Measurements from ENCODE around the gene TEX26.
A peak's percentile ranks its signal among the peaks of the same experiment; 100 is the strongest.

TEX26 gene

DNA sequence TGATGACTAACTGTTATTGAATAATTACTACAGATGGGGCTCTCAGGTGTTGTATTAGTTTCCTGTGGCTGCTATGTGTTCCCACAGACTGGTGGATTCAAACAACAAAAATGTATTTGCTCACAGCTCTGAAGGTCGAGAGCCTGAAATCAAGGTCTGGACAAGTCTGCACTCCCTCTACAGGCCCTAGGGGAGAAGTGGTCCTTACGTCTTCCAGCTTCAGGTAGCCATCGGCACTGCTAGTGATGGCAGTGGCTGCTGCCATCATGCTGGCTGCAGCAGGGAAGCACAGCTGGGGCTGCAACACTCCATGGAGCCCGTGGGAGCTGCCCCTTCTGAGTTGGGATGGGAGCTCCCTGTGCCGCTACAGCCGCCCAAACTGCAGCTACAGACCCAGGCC lies 1.9 kb downstream of the TEX26 start:
- DNase-seq: no peak
- TF ChIP-seq, protein P1, sequence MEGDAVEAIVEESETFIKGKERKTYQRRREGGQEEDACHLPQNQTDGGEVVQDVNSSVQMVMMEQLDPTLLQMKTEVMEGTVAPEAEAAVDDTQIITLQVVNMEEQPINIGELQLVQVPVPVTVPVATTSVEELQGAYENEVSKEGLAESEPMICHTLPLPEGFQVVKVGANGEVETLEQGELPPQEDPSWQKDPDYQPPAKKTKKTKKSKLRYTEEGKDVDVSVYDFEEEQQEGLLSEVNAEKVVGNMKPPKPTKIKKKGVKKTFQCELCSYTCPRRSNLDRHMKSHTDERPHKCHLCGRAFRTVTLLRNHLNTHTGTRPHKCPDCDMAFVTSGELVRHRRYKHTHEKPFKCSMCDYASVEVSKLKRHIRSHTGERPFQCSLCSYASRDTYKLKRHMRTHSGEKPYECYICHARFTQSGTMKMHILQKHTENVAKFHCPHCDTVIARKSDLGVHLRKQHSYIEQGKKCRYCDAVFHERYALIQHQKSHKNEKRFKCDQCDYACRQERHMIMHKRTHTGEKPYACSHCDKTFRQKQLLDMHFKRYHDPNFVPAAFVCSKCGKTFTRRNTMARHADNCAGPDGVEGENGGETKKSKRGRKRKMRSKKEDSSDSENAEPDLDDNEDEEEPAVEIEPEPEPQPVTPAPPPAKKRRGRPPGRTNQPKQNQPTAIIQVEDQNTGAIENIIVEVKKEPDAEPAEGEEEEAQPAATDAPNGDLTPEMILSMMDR (IDR thresholded peaks at IDR 0.05; ENCODE audit: low read depth, low read length): peak; percentile 30
- H3K36me3 ChIP-seq: no peaks in the 10 kb centered on the region
- no peak overlapping the region for H3K4me3 ChIP-seq (ENCODE audit: low read depth, low read length)
- H3K27me3 ChIP-seq: no peaks in the 10 kb centered on the region
- no peaks in the 10 kb centered on the region for H3K4me1 ChIP-seq
- no peaks in the 10 kb centered on the region for H3K9me3 ChIP-seq

DNA sequence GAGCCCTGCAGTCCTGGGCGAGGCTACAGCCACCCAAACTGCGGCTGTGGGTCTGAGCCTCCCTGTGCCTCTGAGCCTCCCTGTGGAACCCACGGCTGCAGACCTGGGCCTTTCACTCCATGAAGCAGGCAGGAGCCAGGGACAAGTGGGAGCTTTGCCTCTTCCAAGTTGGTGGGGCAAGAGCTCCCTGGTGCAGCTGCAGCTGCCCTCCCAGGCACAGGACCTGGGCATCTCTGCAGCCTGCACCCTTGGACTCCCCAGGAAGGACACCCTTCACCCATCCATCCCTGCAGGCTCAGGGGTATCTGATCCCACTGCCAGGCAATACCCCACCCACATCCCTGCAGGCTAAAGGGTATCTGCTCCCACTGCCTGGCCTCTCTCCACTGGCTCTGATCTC lies 2.3 kb downstream of the TEX26 start:
- H3K36me3 ChIP-seq: no peaks in the 10 kb centered on the region
- no peaks in the 10 kb centered on the region for H3K9me3 ChIP-seq
- TF ChIP-seq, protein P1 (IDR thresholded peaks at IDR 0.05; ENCODE audit: low read depth, low read length): no peak
- H3K4me3 ChIP-seq (ENCODE audit: low read depth, low read length): no peak overlapping the region
- no peaks in the 10 kb centered on the region for H3K4me1 ChIP-seq
- DNase-seq: no peak
- H3K27me3 ChIP-seq: no peaks in the 10 kb centered on the region

DNA sequence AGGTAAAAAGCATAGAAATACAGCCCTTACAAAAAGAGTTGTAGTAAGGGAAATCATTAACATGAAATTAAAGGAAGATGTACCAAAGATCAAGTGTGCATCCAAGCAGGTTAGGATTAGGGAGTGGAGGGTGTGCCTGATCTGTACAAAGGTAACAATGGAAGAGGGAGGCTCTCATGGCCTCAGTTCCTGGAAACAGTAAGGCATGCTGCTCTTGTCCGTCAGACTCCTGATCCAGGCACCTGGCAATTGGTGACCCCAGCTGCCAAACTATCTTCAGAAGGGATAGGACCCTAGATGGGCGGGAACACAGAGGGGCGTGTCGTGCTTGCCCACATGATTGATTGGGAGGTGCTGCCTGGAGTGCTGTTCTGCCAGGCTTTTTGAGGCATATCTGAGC lies 4.5 kb downstream of the TEX26 start:
- Histone ChIP-seq H3K9me3 (no peaks in the 10 kb centered on the region), H3K36me3 (no peaks in the 10 kb centered on the region), H3K4me3 (ENCODE audit: low read depth, low read length) (no peak overlapping the region), H3K27me3 (no peaks in the 10 kb centered on the region), H3K4me1 (no peaks in the 10 kb centered on the region)
- DNase-seq: no peak
- TF ChIP-seq, protein P1 (IDR thresholded peaks at IDR 0.05; ENCODE audit: low read depth, low read length): no peak

DNA sequence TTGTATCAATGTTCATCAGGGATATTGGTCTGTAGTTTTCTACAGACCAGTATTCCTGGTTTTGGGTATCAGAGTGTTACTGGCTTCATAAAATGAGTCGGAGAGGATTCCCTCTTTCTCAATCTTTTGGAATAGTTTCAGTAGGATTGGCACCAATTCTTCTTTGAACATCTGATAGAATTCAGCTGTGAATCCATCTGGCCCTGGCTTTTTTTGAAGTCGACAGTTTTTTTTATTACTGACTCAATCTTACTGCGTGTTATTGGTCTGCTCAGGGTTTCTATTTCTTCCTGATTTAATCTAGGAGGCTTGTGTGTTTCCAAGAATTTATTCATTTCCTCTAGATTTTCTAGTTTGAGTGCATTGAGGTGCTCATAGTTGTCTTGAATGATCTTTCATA lies 11.4 kb downstream of the TEX26 start:
- H3K9me3 ChIP-seq: no peaks in the 10 kb centered on the region
- no peak overlapping the region for H3K4me3 ChIP-seq (ENCODE audit: low read depth, low read length)
- TF ChIP-seq, protein P1 (IDR thresholded peaks at IDR 0.05; ENCODE audit: low read depth, low read length): no peak
- DNase-seq: no peak
- no peaks in the 10 kb centered on the region for H3K36me3 ChIP-seq
- H3K4me1 ChIP-seq: no peaks in the 10 kb centered on the region
- no peaks in the 10 kb centered on the region for H3K27me3 ChIP-seq

DNA sequence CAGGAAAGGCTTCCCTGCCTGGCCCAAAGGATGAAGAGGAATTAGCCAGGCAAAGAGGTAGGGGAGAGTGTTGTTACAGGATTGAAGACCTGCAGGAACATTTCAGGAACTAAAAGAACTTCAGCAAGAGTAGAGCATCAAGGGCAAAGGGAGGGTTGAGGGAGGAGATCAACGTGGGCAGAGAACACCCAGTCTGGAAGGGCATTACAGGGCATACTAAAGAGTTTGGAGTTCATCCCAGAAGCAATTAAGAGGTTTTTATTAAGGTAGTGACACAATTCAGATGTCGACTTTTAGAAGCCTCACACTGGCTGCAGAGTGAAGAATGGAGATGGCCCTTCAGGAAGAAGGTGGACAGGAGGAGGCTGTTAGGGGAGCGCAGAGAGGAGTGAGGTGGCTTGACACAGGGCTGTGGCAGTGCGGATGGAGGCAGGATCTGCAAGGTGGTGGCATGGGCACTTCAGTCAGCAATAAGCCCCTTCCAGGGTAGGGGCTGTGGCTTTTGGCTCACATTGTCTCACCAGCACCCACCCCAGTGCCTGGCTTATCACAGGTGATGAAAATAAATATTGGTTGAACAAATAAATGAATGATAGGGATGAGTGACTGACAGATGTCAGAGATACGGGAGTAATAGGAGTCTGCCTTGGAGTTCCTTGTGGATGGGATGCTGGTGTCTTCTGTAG lies 24.9 kb downstream of the TEX26 start:
- Histone ChIP-seq H3K9me3 (no peaks in the 10 kb centered on the region), H3K36me3 (no peaks in the 10 kb centered on the region), H3K4me1 (no peaks in the 10 kb centered on the region), H3K27me3 (peaks cover 2% of the 10 kb centered on the region; the same call in 1 of the 2 replicates), H3K4me3 (ENCODE audit: low read depth, low read length) (no peak overlapping the region)
- TF ChIP-seq, protein P1 (IDR thresholded peaks at IDR 0.05; ENCODE audit: low read depth, low read length): no peak
- DNase-seq: no peak

DNA sequence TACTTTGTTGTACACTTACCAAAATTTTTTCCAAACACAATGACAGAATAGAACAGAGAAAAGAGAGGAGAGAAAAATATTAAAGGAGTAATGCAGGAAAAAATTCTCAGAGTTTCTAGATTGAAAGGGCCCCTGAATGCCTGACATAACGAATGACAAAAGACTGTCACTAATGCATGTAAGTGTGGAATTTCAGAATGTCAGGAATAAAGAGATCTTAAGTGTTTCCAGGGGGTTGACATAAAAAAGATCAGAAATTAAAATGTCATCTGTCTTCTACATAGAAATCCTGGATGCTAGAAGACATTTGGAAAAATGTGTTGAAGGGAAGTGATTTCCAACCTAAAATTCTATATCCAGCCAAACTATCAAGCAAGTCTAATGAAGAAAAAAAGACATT lies 27.2 kb downstream of the TEX26 start:
- no peak overlapping the region for H3K4me3 ChIP-seq (ENCODE audit: low read depth, low read length)
- no peaks in the 10 kb centered on the region for H3K36me3 ChIP-seq
- H3K9me3 ChIP-seq: no peaks in the 10 kb centered on the region
- H3K27me3 ChIP-seq: peaks cover 2% of the 10 kb centered on the region; the same call in 1 of the 2 replicates
- no peaks in the 10 kb centered on the region for H3K4me1 ChIP-seq
- DNase-seq: no peak
- TF ChIP-seq, protein P1 (IDR thresholded peaks at IDR 0.05; ENCODE audit: low read depth, low read length): no peak

Data from BE2C (cell line).